Measurements from ENCODE around the gene NOS1AP.

DNA sequence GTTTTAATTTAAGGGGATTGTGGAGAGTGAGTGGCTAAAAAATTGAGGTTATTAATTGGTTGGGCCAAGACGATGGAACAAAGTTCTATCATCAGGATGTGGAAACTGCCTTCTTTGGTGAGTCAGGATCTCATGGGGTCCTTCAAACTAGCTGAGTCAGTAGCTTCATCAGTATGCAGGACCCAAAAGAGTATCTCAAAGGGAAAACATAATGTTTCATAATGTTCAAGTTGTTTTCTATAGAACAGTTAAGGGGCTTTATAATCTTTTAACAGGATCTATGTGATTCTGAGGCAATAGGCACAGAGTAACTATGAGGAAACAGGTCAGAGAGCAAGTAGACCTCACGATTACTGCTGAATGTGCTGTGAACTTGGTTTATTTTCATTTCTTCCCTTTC, 42.6 kb upstream of the NOS1AP start:
- TF ChIP-seq GATA2 (IDR thresholded peaks at IDR 0.05; ENCODE audit: low read depth, low read length): no peak
- TF ChIP-seq GATA3 (IDR thresholded peaks at IDR 0.05; ENCODE audit: low read depth, low read length): no peak
